Endothelial cell of umbilical vein (primary cell): ENCODE measurements around the gene UNCX.

Experiments used
- EZH2 ChIP-seq: IDR thresholded peaks from 2 replicates; pipeline ENCODE4 v1.6.1; 2012; ENCODE audit warnings: borderline replicate concordance, low read depth, mild to moderate bottlenecking, moderate library complexity, low read length, inconsistent platforms; ENCODE audit not compliant: severe bottlenecking
- GATA2 ChIP-seq: IDR thresholded peaks from 2 replicates; pipeline ENCODE4 v1.7.0; 2011; ENCODE audit warnings: low read depth, mild to moderate bottlenecking, moderate library complexity, mixed read lengths, low read length; ENCODE audit not compliant: insufficient read length, insufficient read depth
- JUN ChIP-seq: IDR thresholded peaks from 2 replicates; pipeline ENCODE4 v1.6.1; 2011; ENCODE audit warnings: borderline replicate concordance, low read depth; ENCODE audit not compliant: insufficient read length, insufficient read depth
- MYC ChIP-seq: IDR thresholded peaks from one replicate; pipeline ENCODE4 v1.6.1; 2011; ENCODE audit warnings: mild to moderate bottlenecking, low read depth, low read length
- POLR2A ChIP-seq: IDR thresholded peaks from 2 replicates; pipeline ENCODE4 v1.6.1; 2012; ENCODE audit warnings: low read depth, mild to moderate bottlenecking, control low read depth, low read length
- POLR2AphosphoS5 ChIP-seq: IDR thresholded peaks from 2 replicates; pipeline ENCODE4 v1.6.1; 2012; ENCODE audit warnings: low read depth, mild to moderate bottlenecking, control low read depth, low read length, moderate library complexity; ENCODE audit not compliant: insufficient read depth
- TF ChIP-seq, protein P1 (sequence below), 2 donors: IDR thresholded peaks; 1 replicate in 1 of 2; 2 replicates in 1 of 2; pipeline ENCODE4 v1.5.1; 2011; ENCODE audit warnings: low read length in 2 of 2, mild to moderate bottlenecking in 2 of 2, moderate library complexity in 2 of 2, control low read depth in 1 of 2, inconsistent platforms in 1 of 2, low read depth in 1 of 2; ENCODE audit not compliant: insufficient read depth in 1 of 2; ENCODE audit errors: extremely low read depth in 1 of 2
- TF ChIP-seq, protein P2 (sequence below): IDR thresholded peaks from 2 replicates; pipeline ENCODE4 v1.6.1; 2011; ENCODE audit not compliant: insufficient read depth, insufficient read length

DNA sequence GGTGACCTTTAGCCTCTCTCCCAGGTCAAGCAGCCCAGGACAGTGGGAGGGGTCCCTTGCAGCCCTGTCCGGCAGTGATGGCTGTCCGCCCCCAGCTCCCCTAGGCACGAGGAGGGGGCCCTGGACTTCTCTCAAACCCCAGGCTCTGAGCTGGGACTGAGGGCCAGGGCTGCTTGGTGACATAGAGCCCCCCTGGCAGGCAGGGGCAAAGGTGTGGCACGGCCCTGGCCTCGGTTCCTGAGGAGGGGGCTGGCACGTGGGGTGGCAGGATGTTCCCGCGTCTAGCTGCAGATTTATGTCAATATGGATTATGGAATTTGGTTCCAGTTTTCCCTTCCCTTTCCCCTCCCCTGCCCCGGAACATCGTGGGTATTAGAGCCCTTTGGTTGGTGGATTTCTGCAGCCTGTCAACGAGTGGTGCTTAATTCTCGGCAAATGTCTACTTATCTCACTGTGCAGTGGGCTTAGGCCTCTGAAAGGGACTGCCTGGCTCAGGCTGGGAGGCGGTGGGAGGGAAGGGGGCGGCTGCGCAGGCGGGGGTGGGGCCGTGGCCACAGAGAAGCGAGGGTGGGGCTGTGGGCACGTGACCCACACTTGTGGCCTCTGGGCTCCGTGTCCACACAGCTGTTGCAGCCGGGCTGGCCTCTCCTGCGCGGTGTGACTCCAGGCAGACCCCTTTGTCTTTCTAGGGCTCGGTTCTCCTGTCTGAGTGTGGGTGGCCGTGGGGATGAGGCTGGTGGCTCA lies 19.3 kb downstream of the UNCX start:
- TF ChIP-seq, protein P1, sequence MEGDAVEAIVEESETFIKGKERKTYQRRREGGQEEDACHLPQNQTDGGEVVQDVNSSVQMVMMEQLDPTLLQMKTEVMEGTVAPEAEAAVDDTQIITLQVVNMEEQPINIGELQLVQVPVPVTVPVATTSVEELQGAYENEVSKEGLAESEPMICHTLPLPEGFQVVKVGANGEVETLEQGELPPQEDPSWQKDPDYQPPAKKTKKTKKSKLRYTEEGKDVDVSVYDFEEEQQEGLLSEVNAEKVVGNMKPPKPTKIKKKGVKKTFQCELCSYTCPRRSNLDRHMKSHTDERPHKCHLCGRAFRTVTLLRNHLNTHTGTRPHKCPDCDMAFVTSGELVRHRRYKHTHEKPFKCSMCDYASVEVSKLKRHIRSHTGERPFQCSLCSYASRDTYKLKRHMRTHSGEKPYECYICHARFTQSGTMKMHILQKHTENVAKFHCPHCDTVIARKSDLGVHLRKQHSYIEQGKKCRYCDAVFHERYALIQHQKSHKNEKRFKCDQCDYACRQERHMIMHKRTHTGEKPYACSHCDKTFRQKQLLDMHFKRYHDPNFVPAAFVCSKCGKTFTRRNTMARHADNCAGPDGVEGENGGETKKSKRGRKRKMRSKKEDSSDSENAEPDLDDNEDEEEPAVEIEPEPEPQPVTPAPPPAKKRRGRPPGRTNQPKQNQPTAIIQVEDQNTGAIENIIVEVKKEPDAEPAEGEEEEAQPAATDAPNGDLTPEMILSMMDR (IDR thresholded peaks at IDR 0.05; ENCODE audit: extremely low read depth in 1 of 2, insufficient read depth in 1 of 2, low read depth in 1 of 2, low read length in 2 of 2) = no peak
- no peak for TF ChIP-seq JUN
- TF ChIP-seq POLR2A = no peak
- TF ChIP-seq POLR2AphosphoS5 = no peak
- TF ChIP-seq EZH2 = peak; percentile 26
- no peak for TF ChIP-seq MYC
- TF ChIP-seq GATA2 = no peak
- TF ChIP-seq, protein P2, sequence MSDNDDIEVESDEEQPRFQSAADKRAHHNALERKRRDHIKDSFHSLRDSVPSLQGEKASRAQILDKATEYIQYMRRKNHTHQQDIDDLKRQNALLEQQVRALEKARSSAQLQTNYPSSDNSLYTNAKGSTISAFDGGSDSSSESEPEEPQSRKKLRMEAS = no peak
